Choroid plexus epithelial cell (primary cell): Measurements from ENCODE around the gene TCP11L2.

Source experiments
- DNase-seq: peaks from one replicate; pipeline ENCODE4 v3.0.0-alpha.2; 2010; ENCODE audit warnings: low read depth
- H3K4me3 ChIP-seq: 2 replicates; pipeline ENCODE4 v1.5.1; 2011; ENCODE audit warnings: low read depth, mild to moderate bottlenecking, control low read depth, low read length, moderate library complexity
- TF ChIP-seq, protein P1 (sequence below): conservative IDR thresholded peaks from 2 replicates; pipeline ENCODE4 v1.5.1; 2011; ENCODE audit warnings: low read depth, mild to moderate bottlenecking, control low read depth, inconsistent platforms, low read length, moderate library complexity

Gene TCP11L2

GRCh38 chr12:106274575-106275121 is 27.9 kb upstream of the TCP11L2 start:
- DNase-seq: no peak

GRCh38 chr12:106275458-106275857 is 27.1 kb upstream of the TCP11L2 start:
- no peak for DNase-seq
- TF ChIP-seq, protein P1, sequence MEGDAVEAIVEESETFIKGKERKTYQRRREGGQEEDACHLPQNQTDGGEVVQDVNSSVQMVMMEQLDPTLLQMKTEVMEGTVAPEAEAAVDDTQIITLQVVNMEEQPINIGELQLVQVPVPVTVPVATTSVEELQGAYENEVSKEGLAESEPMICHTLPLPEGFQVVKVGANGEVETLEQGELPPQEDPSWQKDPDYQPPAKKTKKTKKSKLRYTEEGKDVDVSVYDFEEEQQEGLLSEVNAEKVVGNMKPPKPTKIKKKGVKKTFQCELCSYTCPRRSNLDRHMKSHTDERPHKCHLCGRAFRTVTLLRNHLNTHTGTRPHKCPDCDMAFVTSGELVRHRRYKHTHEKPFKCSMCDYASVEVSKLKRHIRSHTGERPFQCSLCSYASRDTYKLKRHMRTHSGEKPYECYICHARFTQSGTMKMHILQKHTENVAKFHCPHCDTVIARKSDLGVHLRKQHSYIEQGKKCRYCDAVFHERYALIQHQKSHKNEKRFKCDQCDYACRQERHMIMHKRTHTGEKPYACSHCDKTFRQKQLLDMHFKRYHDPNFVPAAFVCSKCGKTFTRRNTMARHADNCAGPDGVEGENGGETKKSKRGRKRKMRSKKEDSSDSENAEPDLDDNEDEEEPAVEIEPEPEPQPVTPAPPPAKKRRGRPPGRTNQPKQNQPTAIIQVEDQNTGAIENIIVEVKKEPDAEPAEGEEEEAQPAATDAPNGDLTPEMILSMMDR: no peak
- H3K4me3 ChIP-seq: no peak overlapping the region

More at GRCh38 chr12:106274575-106275121, 27.9 kb upstream of the TCP11L2 start:
- H3K4me3 ChIP-seq: no peak overlapping the region
- TF ChIP-seq, protein P1: no peak

GRCh38 chr12:106276032-106276740 is 26.3 kb upstream of the TCP11L2 start:
- DNase-seq: no peak
- H3K4me3 ChIP-seq: no peak overlapping the region
- TF ChIP-seq, protein P1: no peak

DNA sequence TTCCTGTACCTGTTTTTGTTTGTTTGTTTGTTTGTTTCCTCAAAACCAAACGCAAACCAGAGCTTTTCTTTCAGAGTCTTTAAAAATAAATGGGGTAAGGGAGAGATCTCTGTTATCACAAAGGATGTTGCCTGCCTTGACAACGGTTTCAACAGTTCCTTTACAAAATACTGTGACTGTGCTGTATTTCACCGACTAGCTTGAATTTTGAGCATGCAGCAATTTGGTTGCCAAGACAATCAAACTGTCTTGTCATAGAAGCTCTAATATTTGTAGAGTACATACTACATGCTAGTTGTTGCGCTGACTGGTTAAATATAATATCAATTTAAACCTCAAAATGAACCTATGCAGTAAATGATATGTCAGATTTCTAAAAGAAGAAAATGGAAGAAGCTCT is 22.4 kb upstream of the TCP11L2 start:
- TF ChIP-seq, protein P1: no peak
- H3K4me3 ChIP-seq: no peak overlapping the region
- no peak for DNase-seq

DNA sequence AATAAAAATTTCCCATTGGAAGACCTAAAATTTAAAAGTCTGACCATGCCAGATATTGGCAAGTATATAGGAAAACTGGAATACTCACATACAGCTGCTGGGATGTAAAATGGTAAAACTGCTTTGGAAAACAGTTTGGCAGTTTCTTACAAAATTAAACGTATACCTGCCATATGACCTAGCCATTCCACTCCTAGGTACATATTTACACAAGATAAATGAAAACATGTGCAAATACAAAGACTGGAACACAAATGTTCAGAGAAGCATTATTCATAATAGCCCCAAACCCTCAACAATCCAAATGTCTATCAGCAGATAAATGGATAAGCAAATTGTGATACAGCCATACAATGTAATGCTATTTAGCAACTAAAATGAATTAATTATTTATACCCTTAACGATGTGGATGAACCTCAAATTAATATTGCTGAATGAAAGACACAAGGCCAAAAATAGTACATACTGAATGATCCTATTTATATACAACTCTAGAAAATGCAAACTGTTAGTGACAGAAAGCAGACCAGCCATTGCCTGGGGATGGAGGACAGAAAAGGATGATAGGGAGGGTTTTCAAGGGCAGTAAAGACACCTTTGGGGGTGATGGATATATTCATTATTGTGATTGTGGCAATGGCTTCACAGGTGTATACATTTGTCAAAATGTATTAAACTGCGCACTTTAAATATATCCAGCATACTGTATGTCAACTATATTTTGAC is 21.3 kb upstream of the TCP11L2 start:
- TF ChIP-seq, protein P1: no peak
- no peak for DNase-seq
- no peak overlapping the region for H3K4me3 ChIP-seq

GRCh38 chr12:106281804-106282203 is 20.7 kb upstream of the TCP11L2 start:
- DNase-seq: no peak
- TF ChIP-seq, protein P1: no peak
- no peak overlapping the region for H3K4me3 ChIP-seq
